MM.1S (cell line): Measurements from ENCODE around the gene RLN3.

Experiments
- DNase-seq: peaks from one replicate; pipeline ENCODE4 v3.0.0-alpha.2; 2015
- H2AFZ ChIP-seq: fragments of 300-600 bp; sonication (generic); 2 replicates; pipeline ENCODE4 v1.6.0; 2016; ENCODE audit warnings: antibody characterized with exemption, low read length
- H3F3A ChIP-seq: fragments of 300-600 bp; sonication (generic); 2 replicates; pipeline ENCODE4 v1.6.1; 2016; ENCODE audit warnings: mild to moderate bottlenecking, antibody characterized with exemption, low read length, moderate library complexity, mixed read lengths; ENCODE audit not compliant: insufficient read depth
- H3K27ac ChIP-seq: fragments of 300-600 bp; sonication (generic); 2 replicates; pipeline ENCODE4 v1.5.1; 2016; ENCODE audit warnings: mild to moderate bottlenecking, low read length
- H3K27me3 ChIP-seq: fragments of 300-600 bp; sonication (generic); replicated peaks from 2 replicates; pipeline ENCODE4 v1.6.0; 2016; ENCODE audit warnings: low read length; ENCODE audit not compliant: insufficient read depth
- H3K36me3 ChIP-seq: fragments of 300-600 bp; sonication (generic); replicated peaks from 2 replicates; pipeline ENCODE4 v1.6.1; 2016; ENCODE audit warnings: mild to moderate bottlenecking, low read length, mixed read lengths; ENCODE audit not compliant: insufficient read depth
- H3K4me1 ChIP-seq: fragments of 300-600 bp; sonication (generic); 2 replicates; pipeline ENCODE4 v1.6.1; 2016; ENCODE audit warnings: low read length, mixed read lengths
- H3K4me2 ChIP-seq: fragments of 300-600 bp; sonication (generic); 2 replicates; pipeline ENCODE4 v1.6.0; 2016; ENCODE audit warnings: low read depth, low read length
- H3K4me3 ChIP-seq: fragments of 300-600 bp; sonication (generic); 2 replicates; pipeline ENCODE4 v1.5.1; 2016; ENCODE audit warnings: low read length, mixed read lengths
- H3K79me2 ChIP-seq: fragments of 300-600 bp; sonication (generic); 2 replicates; pipeline ENCODE4 v1.6.1; 2016; ENCODE audit warnings: mixed run types, low read length, mixed read lengths
- H3K9ac ChIP-seq: fragments of 300-600 bp; sonication (generic); 2 replicates; pipeline ENCODE4 v1.6.1; 2016; ENCODE audit warnings: low read length, mixed read lengths
- H3K9me2 ChIP-seq: fragments of 300-600 bp; sonication (generic); replicated peaks from 2 replicates; pipeline ENCODE4 v1.6.1; 2016; ENCODE audit warnings: mild to moderate bottlenecking, low read length, mixed read lengths; ENCODE audit not compliant: insufficient read depth
- H3K9me3 ChIP-seq: fragments of 300-600 bp; sonication (generic); replicated peaks from 2 replicates; pipeline ENCODE4 v1.6.1; 2016; ENCODE audit warnings: mild to moderate bottlenecking, low read length, mixed read lengths; ENCODE audit not compliant: insufficient read depth
- H4K20me1 ChIP-seq: fragments of 300-600 bp; sonication (generic); 2 replicates; pipeline ENCODE4 v1.6.1; 2016; ENCODE audit warnings: mild to moderate bottlenecking, low read length, moderate library complexity, mixed read lengths; ENCODE audit not compliant: insufficient read depth
- CTCF ChIP-seq: fragments of 300-600 bp; sonication (generic); IDR thresholded peaks from 2 replicates; pipeline ENCODE4 v1.5.1; 2016; ENCODE audit warnings: antibody characterized with exemption, low read length, mixed read lengths
- EZH2 ChIP-seq: fragments of 300-600 bp; sonication (generic); optimal IDR thresholded peaks from 2 replicates; pipeline ENCODE3; 2017; ENCODE audit warnings: low read depth, mild to moderate bottlenecking, antibody characterized with exemption, low read length, mixed read lengths
- EZH2phosphoT487 ChIP-seq: fragments of 300-600 bp; sonication (generic); IDR thresholded peaks from 2 replicates; pipeline ENCODE4 v1.6.1; 2018; ENCODE audit warnings: antibody characterized with exemption, low read length

The RLN3 gene

GRCh38 chr19:14027856-14028450 lies at the start of gene RLN3:
RLN3 (plus strand) TSS chr19:14028148; CDS start chr19:14028205, 57 bp downstream.
- Histone ChIP-seq H3K9ac (no peak within 1 kb of the TSS), H3K4me2 (no peak within 1 kb of the TSS), H2AFZ (no peak within 1 kb of the TSS), H4K20me1 (no peaks in the 10 kb centered on the region), H3K27me3 (peaks cover 7% of the 10 kb centered on the region; the same call in 1 of the 2 replicates), H3K4me1 (0 out of 2 replicates have a peak, but pooled peaks cover 3% of the 10 kb centered on the region), H3K79me2 (no peaks in the 10 kb centered on the region), H3F3A (no peaks in the 10 kb centered on the region), H3K36me3 (no peaks in the 10 kb centered on the region), H3K27ac (no peak within 1 kb of the TSS), H3K9me2 (no peaks in the 10 kb centered on the region), H3K9me3 (no peaks in the 10 kb centered on the region), H3K4me3 (no peak within 1 kb of the TSS)
- DNase-seq: no peak
- no peak for TF ChIP-seq EZH2phosphoT487
- TF ChIP-seq CTCF: no peak
- TF ChIP-seq EZH2: no peak

GRCh38 chr19:13978351-13979243 lies 49.4 kb upstream of the RLN3 start:
- TF ChIP-seq EZH2 (no peak), EZH2phosphoT487 (no peak), CTCF (no peak)
- no peaks in the 10 kb centered on the region for H3K9me2 ChIP-seq
- H3K4me1 ChIP-seq: no peaks in the 10 kb centered on the region
- H3K27me3 ChIP-seq: no peaks in the 10 kb centered on the region
- no peak for DNase-seq
- no peaks in the 10 kb centered on the region for H3K9me3 ChIP-seq
- H3K4me2 ChIP-seq: no peak overlapping the region
- H2AFZ ChIP-seq: no peak overlapping the region
- no peaks in the 10 kb centered on the region for H3K79me2 ChIP-seq
- no peak overlapping the region for H3K4me3 ChIP-seq
- H3F3A ChIP-seq: no peaks in the 10 kb centered on the region
- no peak overlapping the region for H3K9ac ChIP-seq
- H3K36me3 ChIP-seq: no peaks in the 10 kb centered on the region
- no peaks in the 10 kb centered on the region for H4K20me1 ChIP-seq
- H3K27ac ChIP-seq: no peak overlapping the region

- Histone ChIP-seq H3K4me2 (no peak overlapping the region), H3K9ac (no peak overlapping the region), H3K27me3 (no peaks in the 10 kb centered on the region), H3K27ac (no peak overlapping the region), H3F3A (no peaks in the 10 kb centered on the region), H3K4me3 (no peak overlapping the region), H3K4me1 (no peaks in the 10 kb centered on the region), H3K9me3 (no peaks in the 10 kb centered on the region), H3K9me2 (no peaks in the 10 kb centered on the region), H2AFZ (no peak overlapping the region), H4K20me1 (no peaks in the 10 kb centered on the region), H3K36me3 (no peaks in the 10 kb centered on the region), H3K79me2 (no peaks in the 10 kb centered on the region)
- TF ChIP-seq EZH2: no peak
- no peak for TF ChIP-seq EZH2phosphoT487
- no peak for TF ChIP-seq CTCF
- DNase-seq: no peak
Measured at GRCh38 chr19:13979244-13979615, 48.7 kb upstream of the RLN3 start.
